Esophagus squamous epithelium (tissue), 4 donors: ENCODE results near the gene SLC26A9.

ENCODE experiments used
- CTCF ChIP-seq, 6 experiments: fragments of 450-650 bp in 4 of 6; fragments of 200-600 bp in 2 of 6; sonication (generic) in 2 of 6; IDR thresholded peaks; one replicate each; pipeline ENCODE4 v1.5.1; 2016 to 2019; ENCODE audit warnings: antibody characterized with exemption in 6 of 6, mild to moderate bottlenecking in 4 of 6, moderate library complexity in 4 of 6
- POLR2A ChIP-seq, 4 donors: fragments of 450-650 bp; IDR thresholded peaks; one replicate each; pipeline ENCODE4 v1.6.1; 2017; ENCODE audit warnings: antibody characterized with exemption in 4 of 4, mild to moderate bottlenecking in 4 of 4, moderate library complexity in 3 of 4

GRCh38 chr1:205935869-205936268, 7.4 kb downstream of the SLC26A9 start:
- no peak for TF ChIP-seq CTCF (IDR thresholded peaks at IDR 0.05)
- TF ChIP-seq POLR2A (IDR thresholded peaks at IDR 0.05), result no peak
